ENCODE results near the gene HIPK2.

HIPK2 gene

GRCh38 chr7:139645572-139646523, 131.9 kb downstream of the HIPK2 start:
- DNase-seq: peak; percentile 7

GRCh38 chr7:139643951-139644585, 133.7 kb downstream of the HIPK2 start:
- no peak for DNase-seq

- DNase-seq: no peak
Measured at GRCh38 chr7:139642283-139642682, 135.5 kb downstream of the HIPK2 start.

GRCh38 chr7:139641337-139641992, 136.3 kb downstream of the HIPK2 start:
- no peak for DNase-seq

- no peak for DNase-seq
Measured at GRCh38 chr7:139640681-139641080, 137.1 kb downstream of the HIPK2 start.

- no peak for DNase-seq
Measured at GRCh38 chr7:139639563-139639962, 138.2 kb downstream of the HIPK2 start.

- no peak for DNase-seq
Measured at GRCh38 chr7:139635526-139636302, 142.1 kb downstream of the HIPK2 start.

- DNase-seq: no peak
Measured at GRCh38 chr7:139634087-139634486, 143.7 kb downstream of the HIPK2 start.

GRCh38 chr7:139631520-139632031, 146.2 kb downstream of the HIPK2 start:
- DNase-seq: no peak

- DNase-seq: no peak
Measured at GRCh38 chr7:139630643-139631519, 146.9 kb downstream of the HIPK2 start.

GRCh38 chr7:139629392-139630082, 148.3 kb downstream of the HIPK2 start:
- DNase-seq: no peak

- no peak for DNase-seq
Measured at GRCh38 chr7:139627831-139628230, 150.0 kb downstream of the HIPK2 start.

GRCh38 chr7:139626817-139627216, 151.0 kb downstream of the HIPK2 start:
- DNase-seq: no peak

GRCh38 chr7:139623518-139623917, 154.3 kb downstream of the HIPK2 start:
- DNase-seq: no peak

GRCh38 chr7:139620676-139621344, 157.0 kb downstream of the HIPK2 start:
- no peak for DNase-seq

- no peak for DNase-seq
Measured at GRCh38 chr7:139619367-139619657, 158.5 kb downstream of the HIPK2 start.

GRCh38 chr7:139618482-139619366, 159.1 kb downstream of the HIPK2 start:
- no peak for DNase-seq

- DNase-seq: no peak
Measured at GRCh38 chr7:139617074-139617473, 160.7 kb downstream of the HIPK2 start.

GRCh38 chr7:139614886-139615285, 162.9 kb downstream of the HIPK2 start:
- DNase-seq: no peak

All from SHP77 treated with DMSO at 0.1 percent for 48 hours (cell line).